Stimulated activated naive CD4-positive, alpha-beta T cell treated with Interleukin-2 at 50 U/mL for 16 hours (primary cell): ENCODE measurements around the gene HSDL1.

ENCODE experiments used
- DNase-seq: peaks from one replicate; lab custom pipeline; 2025; lab: John Stamatoyannopoulos, UW

The HSDL1 gene

GRCh38 chr16:84081446-84081989 is 63.5 kb downstream of the HSDL1 start:
- no peak for DNase-seq

DNA sequence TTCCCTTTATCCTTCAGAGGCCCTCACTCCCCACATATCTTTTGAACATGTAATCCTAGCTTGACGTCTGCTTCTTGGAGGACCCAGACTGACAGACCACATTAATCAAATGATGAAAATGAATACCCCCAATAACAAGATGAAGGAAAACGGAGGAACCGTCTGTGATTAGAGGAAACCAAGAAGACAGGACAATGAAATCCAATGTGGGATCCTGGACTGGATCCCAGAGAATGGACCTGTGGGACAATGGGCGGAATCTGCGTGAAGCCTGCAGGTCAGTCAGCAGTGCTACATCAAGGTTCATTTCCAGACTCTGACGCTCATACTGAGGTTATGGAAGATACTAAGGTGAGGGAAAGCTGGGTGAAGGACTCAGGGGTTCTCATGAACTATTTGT is 64.2 kb downstream of the HSDL1 start:
- DNase-seq = no peak

DNA sequence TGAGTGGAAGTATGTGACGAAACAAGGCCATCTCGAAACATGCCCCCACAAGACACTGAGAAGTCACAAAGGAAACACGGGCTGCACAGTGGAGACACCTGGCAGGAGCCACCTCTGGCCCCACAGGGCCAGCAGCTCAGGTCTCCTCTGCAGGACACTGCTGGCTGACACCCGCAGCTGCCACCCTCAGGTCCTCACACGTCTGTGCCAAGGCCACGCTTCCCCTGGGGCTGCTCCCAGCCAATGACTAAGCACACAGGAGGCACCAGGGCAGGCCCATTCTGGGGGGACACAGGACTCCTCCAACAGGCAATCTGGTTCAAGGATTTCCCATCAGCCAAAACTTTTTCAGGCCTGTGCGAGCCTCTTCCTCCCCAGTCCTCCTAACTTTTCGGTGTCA is 64.6 kb downstream of the HSDL1 start:
- DNase-seq = no peak

DNA sequence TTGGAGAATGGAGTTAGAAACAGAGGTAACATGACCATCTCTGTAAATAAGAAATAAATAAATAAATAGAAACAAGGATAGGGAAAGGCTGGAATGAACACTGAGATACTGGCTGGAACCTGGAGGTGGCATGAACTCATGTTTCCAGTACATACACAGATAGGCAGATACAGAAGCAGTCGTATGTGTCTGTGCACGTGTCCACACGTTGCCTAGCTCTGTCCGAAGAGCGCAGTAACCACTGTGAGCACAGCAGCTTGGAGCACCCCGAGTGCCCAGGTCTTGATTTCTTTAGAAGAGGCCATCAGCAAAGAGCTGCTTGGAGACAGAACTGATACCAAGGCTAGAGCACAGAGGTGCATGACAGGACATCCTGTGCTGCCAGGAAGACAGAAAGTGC is 65.3 kb downstream of the HSDL1 start:
- no peak for DNase-seq

- no peak for DNase-seq
Measured at GRCh38 chr16:84075376-84075775, 69.6 kb downstream of the HSDL1 start.

DNA sequence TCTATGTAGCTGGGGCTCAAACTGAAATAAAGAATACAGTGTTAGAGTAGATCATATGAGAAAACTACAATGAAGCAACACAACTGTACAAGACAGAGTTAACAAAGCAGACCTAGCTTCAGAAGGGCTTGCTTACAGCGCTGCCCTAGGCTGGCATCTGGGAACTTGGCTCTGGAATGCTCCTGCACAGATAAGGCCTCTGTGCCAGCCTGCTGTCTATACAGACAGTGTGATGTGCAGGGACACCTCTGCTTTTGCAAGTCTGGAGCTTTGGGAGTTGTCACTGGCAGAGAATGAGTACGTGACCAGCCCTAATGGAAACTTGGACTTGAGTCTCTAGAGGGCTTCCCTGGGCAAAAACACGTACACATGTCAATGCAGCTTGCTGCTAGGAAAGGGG is 70.3 kb downstream of the HSDL1 start:
- no peak for DNase-seq
